Testis (tissue), 2 donors: ENCODE measurements around the gene CDPF1.

Experiments
- CTCF ChIP-seq, 3 experiments: fragments of 450-650 bp in 2 of 3; fragments of 200-600 bp in 1 of 3; sonication (generic) in 1 of 3; IDR thresholded peaks; one replicate each; pipeline ENCODE4 v1.5.1; 2016 to 2019; ENCODE audit warnings: antibody characterized with exemption in 3 of 3, mild to moderate bottlenecking in 2 of 3, moderate library complexity in 1 of 3
- POLR2A ChIP-seq: fragments of 450-650 bp; IDR thresholded peaks from one replicate; pipeline ENCODE4 v1.6.1; 2017; ENCODE audit warnings: antibody characterized with exemption, mild to moderate bottlenecking, moderate library complexity

GRCh38 chr22:46251816-46252380, 1.8 kb upstream of the CDPF1 start:
- no peak for TF ChIP-seq CTCF (IDR thresholded peaks at IDR 0.05)
- no peak for TF ChIP-seq POLR2A
